HG03196 (cell line): ENCODE measurements around the gene ARF1.

Source experiments
- ATAC-seq: cut with Tn5 transposase; IDR thresholded peaks from one replicate; pipeline ENCODE4 v1.9.1; 2021; ENCODE audit not compliant: unreplicated experiment

Gene ARF1

GRCh38 chr1:228084797-228085196, 2.3 kb downstream of the ARF1 start:
- ATAC-seq = no peak

- no peak for ATAC-seq
Observed at GRCh38 chr1:228085287-228085951, 2.9 kb downstream of the ARF1 start.

- ATAC-seq = no peak
Observed at GRCh38 chr1:228087771-228088251, 5.3 kb downstream of the ARF1 start.

- ATAC-seq = no peak
Observed at GRCh38 chr1:228088586-228089498, 6.3 kb downstream of the ARF1 start.

GRCh38 chr1:228089519-228090380, 7.2 kb downstream of the ARF1 start:
- no peak for ATAC-seq

GRCh38 chr1:228090613-228091081, 8.1 kb downstream of the ARF1 start:
- ATAC-seq = no peak

- ATAC-seq = no peak
Observed at GRCh38 chr1:228091084-228091483, 8.6 kb downstream of the ARF1 start.

GRCh38 chr1:228092342-228093049, 10.0 kb downstream of the ARF1 start:
- no peak for ATAC-seq

- ATAC-seq = no peak
Observed at GRCh38 chr1:228093050-228093906, 10.8 kb downstream of the ARF1 start.

GRCh38 chr1:228094432-228095016, 12.0 kb downstream of the ARF1 start:
- no peak for ATAC-seq

- no peak for ATAC-seq
Observed at GRCh38 chr1:228095161-228095560, 12.7 kb downstream of the ARF1 start.

GRCh38 chr1:228095938-228096337, 13.4 kb downstream of the ARF1 start:
- no peak for ATAC-seq

GRCh38 chr1:228096416-228097332, 14.2 kb downstream of the ARF1 start:
- no peak for ATAC-seq

GRCh38 chr1:228097333-228098081, 15.0 kb downstream of the ARF1 start:
- no peak for ATAC-seq

- no peak for ATAC-seq
Observed at GRCh38 chr1:228098323-228098931, 15.9 kb downstream of the ARF1 start.

GRCh38 chr1:228099331-228099732, 16.8 kb downstream of the ARF1 start:
- no peak for ATAC-seq
